NB4 (cell line): Measurements from ENCODE around the gene NODAL.

Experiments
- DNase-seq: peaks from one replicate; pipeline ENCODE4 v3.0.0; 2010; ENCODE audit warnings: low read depth
- H3K4me3 ChIP-seq: one replicate; pipeline ENCODE4 v1.5.1; 2011; ENCODE audit warnings: mild to moderate bottlenecking, low read depth, low read length, moderate library complexity
- MYC ChIP-seq: IDR thresholded peaks from 2 replicates; pipeline ENCODE4 v1.6.1; 2011; ENCODE audit warnings: low read depth, low read length
- POLR2A ChIP-seq: IDR thresholded peaks from 2 replicates; pipeline ENCODE4 v1.6.1; 2011; ENCODE audit warnings: mild to moderate bottlenecking; ENCODE audit not compliant: insufficient read length; ENCODE audit errors: extremely low read depth
- TF ChIP-seq, protein P1 (sequence below): IDR thresholded peaks from one replicate; pipeline ENCODE4 v1.5.1; 2012; ENCODE audit warnings: low read depth, low read length
- TF ChIP-seq, protein P2 (sequence below): IDR thresholded peaks from 2 replicates; pipeline ENCODE4 v1.6.1; 2011; ENCODE audit warnings: low read depth, low read length

NODAL gene

GRCh38 chr10:70391654-70392053 lies 49.8 kb downstream of the NODAL start:
- no peak for DNase-seq
- no peak for TF ChIP-seq MYC
- TF ChIP-seq POLR2A = no peak
- TF ChIP-seq, protein P1, sequence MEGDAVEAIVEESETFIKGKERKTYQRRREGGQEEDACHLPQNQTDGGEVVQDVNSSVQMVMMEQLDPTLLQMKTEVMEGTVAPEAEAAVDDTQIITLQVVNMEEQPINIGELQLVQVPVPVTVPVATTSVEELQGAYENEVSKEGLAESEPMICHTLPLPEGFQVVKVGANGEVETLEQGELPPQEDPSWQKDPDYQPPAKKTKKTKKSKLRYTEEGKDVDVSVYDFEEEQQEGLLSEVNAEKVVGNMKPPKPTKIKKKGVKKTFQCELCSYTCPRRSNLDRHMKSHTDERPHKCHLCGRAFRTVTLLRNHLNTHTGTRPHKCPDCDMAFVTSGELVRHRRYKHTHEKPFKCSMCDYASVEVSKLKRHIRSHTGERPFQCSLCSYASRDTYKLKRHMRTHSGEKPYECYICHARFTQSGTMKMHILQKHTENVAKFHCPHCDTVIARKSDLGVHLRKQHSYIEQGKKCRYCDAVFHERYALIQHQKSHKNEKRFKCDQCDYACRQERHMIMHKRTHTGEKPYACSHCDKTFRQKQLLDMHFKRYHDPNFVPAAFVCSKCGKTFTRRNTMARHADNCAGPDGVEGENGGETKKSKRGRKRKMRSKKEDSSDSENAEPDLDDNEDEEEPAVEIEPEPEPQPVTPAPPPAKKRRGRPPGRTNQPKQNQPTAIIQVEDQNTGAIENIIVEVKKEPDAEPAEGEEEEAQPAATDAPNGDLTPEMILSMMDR = no peak
- TF ChIP-seq, protein P2, sequence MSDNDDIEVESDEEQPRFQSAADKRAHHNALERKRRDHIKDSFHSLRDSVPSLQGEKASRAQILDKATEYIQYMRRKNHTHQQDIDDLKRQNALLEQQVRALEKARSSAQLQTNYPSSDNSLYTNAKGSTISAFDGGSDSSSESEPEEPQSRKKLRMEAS = no peak
- H3K4me3 ChIP-seq = no peak overlapping the region
